CD4-positive, alpha-beta memory T cell (primary cell): ENCODE results near the gene FHIT. TPM values are rescaled to one million over a fixed set of nuclear protein-coding genes. Genes with fewer than 3 reads are reported as not detected.

Experiments used
- CTCF ChIA-PET: fragments of 350-600 bp; sonication (Branson Sonifier 250); formaldehyde crosslinking; loops from one replicate; lab custom pipeline; 2021; ENCODE audit warnings: inconsistent platforms; ENCODE audit not compliant: partially characterized antibody; lab: Charles Lee
- POLR2A ChIA-PET: fragments of 350-600 bp; sonication (Branson Sonifier 250); formaldehyde crosslinking; loops from one replicate; lab custom pipeline; 2021; ENCODE audit not compliant: partially characterized antibody; lab: Charles Lee
- DNase-seq, 5 donors: peaks; one replicate each; pipeline versions ENCODE4 v3.0.0 to v3.0.0-alpha.2; 2020 to 2022; ENCODE audit warnings: mixed read lengths in 1 of 5
- H3K27ac ChIP-seq: one replicate; pipeline ENCODE4 v1.7.0; 2013; ENCODE audit warnings: low read depth, low read length
- H3K27me3 ChIP-seq: 2 replicates; pipeline ENCODE4 v1.7.0; 2013; ENCODE audit warnings: mild to moderate bottlenecking, low read length, moderate library complexity; ENCODE audit not compliant: insufficient read depth
- H3K36me3 ChIP-seq: 2 replicates; pipeline ENCODE4 v1.7.0; 2013; ENCODE audit warnings: mild to moderate bottlenecking, low read length, moderate library complexity; ENCODE audit not compliant: insufficient read depth
- H3K4me1 ChIP-seq: 2 replicates; pipeline ENCODE4 v1.7.0; 2013; ENCODE audit warnings: mild to moderate bottlenecking, low read length, moderate library complexity; ENCODE audit not compliant: insufficient read depth
- H3K4me3 ChIP-seq, 2 donors: one replicate each; pipeline ENCODE4 v1.7.0; 2013; ENCODE audit warnings: low read length in 2 of 2, mild to moderate bottlenecking in 1 of 2
- H3K9me3 ChIP-seq, 2 donors: one replicate each; pipeline ENCODE4 v1.7.0; 2013; ENCODE audit warnings: low read length in 2 of 2, control low read depth in 1 of 2; ENCODE audit not compliant: control insufficient read depth in 1 of 2
- H3K27ac Mint-ChIP-seq, 7 donors: one replicate each; pipeline ENCODE4 v1.8.0; 2020 to 2021; ENCODE audit warnings: mixed read lengths in 7 of 7, mild to moderate bottlenecking in 6 of 7, inconsistent platforms in 3 of 7, moderate library complexity in 3 of 7
- H3K27me3 Mint-ChIP-seq, 2 donors: one replicate each; pipeline ENCODE4 v1.8.0; 2020 to 2021; ENCODE audit warnings: mixed read lengths in 2 of 2
- H3K36me3 Mint-ChIP-seq, 2 donors: one replicate each; pipeline ENCODE4 v1.8.0; 2020 to 2021; ENCODE audit warnings: mixed read lengths in 2 of 2, inconsistent platforms in 1 of 2, mild to moderate bottlenecking in 1 of 2
- H3K4me1 Mint-ChIP-seq, 4 donors: one replicate each; pipeline ENCODE4 v1.8.0; 2020 to 2021; ENCODE audit warnings: mixed read lengths in 4 of 4, mild to moderate bottlenecking in 1 of 4
- H3K4me3 Mint-ChIP-seq, 8 donors: one replicate each; pipeline ENCODE4 v1.8.0; 2020 to 2021; ENCODE audit warnings: mixed read lengths in 8 of 8, mild to moderate bottlenecking in 7 of 8, moderate library complexity in 6 of 8, inconsistent platforms in 3 of 8
- H3K9me3 Mint-ChIP-seq, 8 donors: one replicate each; pipeline ENCODE4 v1.8.0; 2020 to 2021; ENCODE audit warnings: mixed read lengths in 8 of 8, mild to moderate bottlenecking in 5 of 8, inconsistent platforms in 3 of 8, moderate library complexity in 1 of 8
- intact Hi-C: fragments of 100-400 bp; cut with micrococcal nuclease; formaldehyde crosslinking; loops from one replicate; pipeline ENCODE4 v1.15.1; 2023
- polyA plus RNA-seq, 2 donors: library from polyadenylated mRNA; unstranded; fragments of 300-500 nt; fragmentation: Illumina TruSeq; gene quantifications; one replicate each; pipeline ENCODE4 v1.2.3, GENCODE V29; 2021
- total RNA-seq, 2 experiments: library from RNA; stranded (reverse); gene quantifications; one replicate each; pipeline ENCODE4 v1.2.3, GENCODE V29; 2021

The FHIT gene
- total and polyA plus RNA-seq, 4 experiments from 2014 or later: 8.5 to 58.7 (median 33.2) TPM

DNA sequence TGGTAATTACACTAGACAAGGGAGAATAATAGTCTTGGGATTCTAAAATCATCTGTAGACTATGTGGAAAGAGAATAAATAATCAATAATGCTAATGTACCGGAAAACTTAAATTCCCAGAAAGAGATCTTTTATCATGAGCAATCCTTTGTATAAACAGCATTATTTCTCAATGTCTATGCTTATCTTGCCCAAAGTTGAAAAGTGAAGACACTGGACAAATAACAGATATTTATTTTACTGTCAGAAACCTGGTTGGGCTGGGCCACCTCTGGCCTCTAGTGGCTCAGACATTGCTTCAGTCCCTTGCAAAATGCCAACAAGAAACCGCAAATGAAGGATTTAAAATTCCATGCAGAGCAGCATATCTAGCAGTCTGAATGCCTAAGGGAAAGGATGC is 409.9 kb downstream of the FHIT start:
- Mint-ChIP-seq H3K4me1 (no peaks in the 10 kb centered on the region), H3K4me3 (no peak overlapping the region), H3K27ac (no peak overlapping the region), H3K9me3 (peaks cover 0 to 2% (median 0%) of the 10 kb centered on the region in 8 donors), H3K36me3 (no peaks in the 10 kb centered on the region), H3K27me3 (no peaks in the 10 kb centered on the region)
- DNase-seq: no peak
- no peaks in the 10 kb centered on the region for H3K27me3 ChIP-seq
- no peaks in the 10 kb centered on the region for H3K36me3 ChIP-seq
- H3K9me3 ChIP-seq: no peaks in the 10 kb centered on the region
- no peaks in the 10 kb centered on the region for H3K4me1 ChIP-seq
- no peak overlapping the region for H3K4me3 ChIP-seq
- ChIA-PET CTCF (no interaction called here), POLR2A (no interaction called here)
- no peak overlapping the region for H3K27ac ChIP-seq
- intact Hi-C loops: no loop called here

DNA sequence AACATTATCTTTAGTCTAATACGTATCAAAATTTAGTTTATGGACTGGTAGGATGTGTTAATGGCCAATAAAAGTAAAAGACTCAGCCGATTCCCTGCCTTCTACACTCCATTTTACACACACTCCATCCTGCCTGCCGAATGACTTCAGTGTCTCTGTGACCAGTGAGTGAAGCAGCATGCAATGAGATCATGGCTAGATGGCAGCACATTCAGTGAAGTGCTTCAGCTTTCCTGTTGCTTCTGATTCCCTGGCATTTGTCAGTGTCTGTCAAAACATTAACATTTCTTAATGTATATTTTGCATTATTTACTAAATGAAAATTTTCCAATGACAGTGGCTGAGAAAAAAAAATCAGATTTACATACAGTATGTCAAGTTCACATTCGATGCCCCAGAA is 412.0 kb downstream of the FHIT start:
- intact Hi-C loops: no loop called here
- Histone ChIP-seq H3K4me1 (no peaks in the 10 kb centered on the region), H3K4me3 (no peak overlapping the region), H3K27me3 (no peaks in the 10 kb centered on the region), H3K9me3 (no peaks in the 10 kb centered on the region), H3K27ac (no peak overlapping the region), H3K36me3 (no peaks in the 10 kb centered on the region)
- Mint-ChIP-seq H3K4me1 (no peaks in the 10 kb centered on the region), H3K27me3 (no peaks in the 10 kb centered on the region), H3K36me3 (no peaks in the 10 kb centered on the region), H3K27ac (no peak overlapping the region), H3K9me3 (peaks cover 0 to 3% (median 0%) of the 10 kb centered on the region in 8 donors), H3K4me3 (no peak overlapping the region)
- DNase-seq: no peak
- CTCF ChIA-PET: no interaction called here
- POLR2A ChIA-PET: no interaction called here

DNA sequence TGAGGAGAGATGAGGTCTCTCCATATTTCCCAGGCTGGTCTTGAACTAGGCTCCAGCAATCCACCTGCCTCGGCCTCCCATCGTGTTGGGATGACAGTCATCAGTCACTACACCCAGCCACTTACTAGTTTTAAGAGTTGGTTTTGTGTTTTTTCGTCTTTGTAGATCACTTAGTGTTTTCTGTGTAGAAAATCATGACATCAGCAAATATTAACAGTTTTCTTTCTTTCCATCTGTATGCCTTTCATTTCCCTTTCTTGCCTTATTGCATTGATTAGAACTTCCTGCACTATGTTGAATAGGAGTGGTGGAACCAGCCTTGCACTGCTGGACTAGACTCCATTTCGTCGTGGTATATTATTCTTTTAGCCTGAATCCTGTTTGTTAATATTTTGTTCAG is 415.5 kb downstream of the FHIT start:
- Histone ChIP-seq H3K4me3 (no peak overlapping the region), H3K4me1 (no peaks in the 10 kb centered on the region), H3K27ac (no peak overlapping the region), H3K27me3 (no peaks in the 10 kb centered on the region), H3K9me3 (no peaks in the 10 kb centered on the region), H3K36me3 (no peaks in the 10 kb centered on the region)
- Mint-ChIP-seq H3K27ac (no peak overlapping the region), H3K4me1 (no peaks in the 10 kb centered on the region), H3K27me3 (no peaks in the 10 kb centered on the region), H3K9me3 (peaks cover 0 to 3% (median 0%) of the 10 kb centered on the region in 8 donors), H3K36me3 (no peaks in the 10 kb centered on the region), H3K4me3 (no peak overlapping the region)
- no peak for DNase-seq
- intact Hi-C loops: no loop called here
- CTCF ChIA-PET: no interaction called here
- POLR2A ChIA-PET: no interaction called here

DNA sequence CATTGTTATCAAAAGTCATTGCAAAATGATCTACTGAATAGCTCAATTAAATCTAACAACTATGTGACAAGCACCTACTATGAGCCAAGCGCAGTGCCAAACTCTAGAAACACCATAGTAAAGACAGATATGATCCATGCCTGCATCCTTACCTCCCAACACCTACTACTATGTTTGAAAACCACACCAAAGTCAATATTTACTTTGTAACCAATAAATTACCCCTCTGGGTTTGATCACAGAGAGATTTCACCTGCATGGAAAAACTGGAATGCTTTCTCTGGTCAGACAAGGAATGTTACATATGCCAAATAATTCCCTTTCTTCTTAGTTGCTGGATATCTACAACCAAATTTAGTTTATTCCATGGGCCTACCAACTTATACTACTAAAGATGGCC is 422.2 kb downstream of the FHIT start:
- H3K9me3 Mint-ChIP-seq: peaks cover 0 to 7% (median 4%) of the 10 kb centered on the region in 8 donors
- H3K4me3 Mint-ChIP-seq: no peak overlapping the region
- H3K36me3 Mint-ChIP-seq: no peaks in the 10 kb centered on the region
- Histone ChIP-seq H3K4me1 (no peaks in the 10 kb centered on the region), H3K4me3 (no peak overlapping the region), H3K9me3 (no peaks in the 10 kb centered on the region), H3K27me3 (no peaks in the 10 kb centered on the region), H3K27ac (no peak overlapping the region), H3K36me3 (no peaks in the 10 kb centered on the region)
- ChIA-PET CTCF (no interaction called here), POLR2A (no interaction called here)
- intact Hi-C loops: no loop called here
- no peaks in the 10 kb centered on the region for H3K4me1 Mint-ChIP-seq
- no peak for DNase-seq
- H3K27me3 Mint-ChIP-seq: no peaks in the 10 kb centered on the region
- H3K27ac Mint-ChIP-seq: no peak overlapping the region

DNA sequence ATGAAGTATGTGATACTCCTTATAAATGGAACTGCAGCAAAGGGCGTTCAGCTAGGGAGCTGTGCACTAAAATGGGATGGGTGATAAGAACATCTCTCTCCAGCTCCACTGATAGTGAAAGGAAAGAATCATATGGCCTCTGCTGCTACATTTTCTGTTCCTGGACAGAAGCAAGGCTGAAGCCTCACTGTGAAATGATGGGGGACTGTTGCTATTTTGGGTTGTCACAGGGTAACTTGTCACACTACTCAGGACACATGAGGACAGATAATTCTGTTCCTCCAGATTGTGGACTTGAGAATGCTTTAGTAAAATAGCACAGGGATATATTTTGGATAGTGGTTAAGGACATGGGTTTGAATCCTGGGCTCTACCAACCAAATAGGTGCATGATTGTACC is 423.6 kb downstream of the FHIT start:
- no peak overlapping the region for H3K27ac ChIP-seq
- H3K27me3 ChIP-seq: no peaks in the 10 kb centered on the region
- H3K9me3 Mint-ChIP-seq: peaks cover 1 to 15% (median 6%) of the 10 kb centered on the region in 8 donors
- H3K4me1 ChIP-seq: no peaks in the 10 kb centered on the region
- no peak overlapping the region for H3K4me3 Mint-ChIP-seq
- no peaks in the 10 kb centered on the region for H3K4me1 Mint-ChIP-seq
- no peaks in the 10 kb centered on the region for H3K9me3 ChIP-seq
- no peaks in the 10 kb centered on the region for H3K27me3 Mint-ChIP-seq
- no peak overlapping the region for H3K27ac Mint-ChIP-seq
- ChIA-PET CTCF (no interaction called here), POLR2A (no interaction called here)
- intact Hi-C loops: no loop called here
- no peaks in the 10 kb centered on the region for H3K36me3 ChIP-seq
- peak in 1 of 5 donors; percentile 17 for DNase-seq
- H3K4me3 ChIP-seq: no peak overlapping the region
- H3K36me3 Mint-ChIP-seq: no peaks in the 10 kb centered on the region

DNA sequence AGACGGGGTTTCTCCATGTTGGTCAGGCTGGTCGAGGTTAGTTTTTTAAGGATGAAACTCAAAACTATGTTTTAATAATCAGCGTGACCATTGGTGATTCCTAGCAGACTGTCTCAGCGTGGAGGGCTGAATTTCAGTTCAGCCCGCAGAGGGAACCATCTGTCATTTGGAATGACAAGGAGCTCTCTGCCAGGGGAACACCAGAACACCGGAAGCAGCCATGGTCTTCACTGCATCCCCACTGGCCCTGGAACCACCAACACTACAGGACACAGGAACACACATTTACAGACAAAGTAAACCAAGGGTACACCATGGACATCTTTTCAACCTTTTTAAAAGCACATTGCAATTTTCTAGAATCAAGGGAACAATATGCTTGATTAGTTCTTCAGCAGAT is 424.7 kb downstream of the FHIT start:
- Histone ChIP-seq H3K36me3 (no peaks in the 10 kb centered on the region), H3K4me3 (no peak overlapping the region), H3K27ac (no peak overlapping the region), H3K9me3 (no peaks in the 10 kb centered on the region), H3K27me3 (no peaks in the 10 kb centered on the region), H3K4me1 (no peaks in the 10 kb centered on the region)
- H3K27me3 Mint-ChIP-seq: no peaks in the 10 kb centered on the region
- H3K9me3 Mint-ChIP-seq: peaks cover 1 to 15% (median 6%) of the 10 kb centered on the region in 8 donors
- no peak overlapping the region for H3K27ac Mint-ChIP-seq
- CTCF ChIA-PET: no interaction called here
- no peaks in the 10 kb centered on the region for H3K36me3 Mint-ChIP-seq
- POLR2A ChIA-PET: no interaction called here
- no peak overlapping the region for H3K4me3 Mint-ChIP-seq
- no peak for DNase-seq
- H3K4me1 Mint-ChIP-seq: no peaks in the 10 kb centered on the region
- intact Hi-C loops: no loop called here

DNA sequence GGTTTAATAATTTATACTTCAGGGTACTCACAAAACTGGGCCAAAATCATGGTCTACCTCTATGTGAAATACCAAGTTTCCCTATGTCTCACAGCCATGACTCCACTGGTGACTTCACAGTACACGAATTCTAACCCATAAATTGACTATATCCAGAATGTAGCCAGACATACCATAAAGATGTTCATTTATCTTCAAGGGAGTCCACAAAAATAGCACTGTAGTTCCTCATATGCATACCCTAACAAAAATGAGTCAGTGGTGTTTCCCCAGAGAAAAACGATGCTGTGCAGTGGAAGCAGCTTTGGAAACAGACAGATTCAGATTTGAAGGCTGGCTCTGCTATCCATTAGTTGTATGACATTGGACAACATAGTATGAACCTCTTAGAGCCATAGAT is 438.8 kb downstream of the FHIT start:
- no peaks in the 10 kb centered on the region for H3K36me3 Mint-ChIP-seq
- POLR2A ChIA-PET: no interaction called here
- no peaks in the 10 kb centered on the region for H3K36me3 ChIP-seq
- no peak for DNase-seq
- H3K4me3 ChIP-seq: no peak overlapping the region
- H3K27ac ChIP-seq: no peak overlapping the region
- peaks cover 0 to 17% (median 6%) of the 10 kb centered on the region in 8 donors for H3K9me3 Mint-ChIP-seq
- H3K4me3 Mint-ChIP-seq: no peak overlapping the region
- no peaks in the 10 kb centered on the region for H3K27me3 Mint-ChIP-seq
- intact Hi-C loops: no loop called here
- no peaks in the 10 kb centered on the region for H3K4me1 Mint-ChIP-seq
- no peaks in the 10 kb centered on the region for H3K27me3 ChIP-seq
- CTCF ChIA-PET: no interaction called here
- no peaks in the 10 kb centered on the region for H3K9me3 ChIP-seq
- H3K4me1 ChIP-seq: no peaks in the 10 kb centered on the region
- H3K27ac Mint-ChIP-seq: no peak overlapping the region

DNA sequence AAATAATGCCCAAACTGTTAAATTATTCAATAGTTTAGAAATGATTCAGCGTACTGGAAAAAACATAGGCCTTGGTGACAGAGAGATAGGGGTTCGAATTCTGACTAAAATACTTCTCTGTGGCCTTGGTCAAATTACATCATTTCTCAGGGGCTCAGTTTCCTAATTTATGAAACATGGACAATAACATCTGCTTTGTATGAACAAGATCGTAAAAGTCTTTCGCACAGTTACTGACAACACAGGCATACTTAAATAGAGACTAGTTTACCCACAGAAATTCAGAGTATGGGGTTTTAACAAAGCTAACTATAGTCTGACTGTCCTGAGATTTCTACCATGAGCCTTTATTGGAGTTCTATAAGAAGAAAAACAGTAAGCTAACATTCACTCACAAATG is 440.4 kb downstream of the FHIT start:
- Mint-ChIP-seq H3K4me3 (no peak overlapping the region), H3K4me1 (no peaks in the 10 kb centered on the region), H3K27me3 (no peaks in the 10 kb centered on the region), H3K9me3 (peaks cover 0 to 3% (median 0%) of the 10 kb centered on the region in 8 donors), H3K27ac (no peak overlapping the region), H3K36me3 (no peaks in the 10 kb centered on the region)
- Histone ChIP-seq H3K4me3 (no peak overlapping the region), H3K9me3 (no peaks in the 10 kb centered on the region), H3K27me3 (no peaks in the 10 kb centered on the region), H3K27ac (no peak overlapping the region), H3K36me3 (no peaks in the 10 kb centered on the region), H3K4me1 (no peaks in the 10 kb centered on the region)
- POLR2A ChIA-PET: no interaction called here
- intact Hi-C loops: no loop called here
- no peak for DNase-seq
- CTCF ChIA-PET: no interaction called here
